ENCODE data around the gene CRIP1. TPM values are rescaled to one million over a fixed set of nuclear protein-coding genes. Genes with fewer than 3 reads are reported as not detected.

The CRIP1 gene
- total and polyA plus RNA-seq, 10 of the 15 experiments (the other 5 are each of a cell fraction or from before 2014, with no cell fraction given): 66.8 to 259 (median 154) TPM

DNA sequence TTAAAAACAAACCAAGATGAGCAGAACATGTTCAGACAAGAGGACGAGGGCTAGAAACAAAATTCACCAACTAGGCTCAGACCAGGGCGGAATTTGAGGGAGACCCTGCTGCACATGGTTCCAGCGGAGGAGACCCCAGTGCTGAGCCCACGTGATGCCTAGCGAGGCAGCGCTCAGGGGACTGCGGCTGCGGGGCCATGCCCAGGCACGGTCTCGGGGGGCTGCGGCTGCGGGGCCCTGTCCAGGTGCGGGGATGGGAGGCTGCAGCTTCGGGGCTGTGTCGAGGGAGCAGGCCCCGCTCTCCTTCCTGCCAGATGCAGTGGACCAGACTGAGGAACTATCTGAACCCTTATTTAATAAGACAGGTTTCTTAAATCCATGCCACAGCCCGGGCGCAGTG, 24.8 kb upstream of the CRIP1 start:
- SMC1A ChIA-PET (ENCODE audit: uncharacterized antibody, unreplicated experiment): no interaction called here

DNA sequence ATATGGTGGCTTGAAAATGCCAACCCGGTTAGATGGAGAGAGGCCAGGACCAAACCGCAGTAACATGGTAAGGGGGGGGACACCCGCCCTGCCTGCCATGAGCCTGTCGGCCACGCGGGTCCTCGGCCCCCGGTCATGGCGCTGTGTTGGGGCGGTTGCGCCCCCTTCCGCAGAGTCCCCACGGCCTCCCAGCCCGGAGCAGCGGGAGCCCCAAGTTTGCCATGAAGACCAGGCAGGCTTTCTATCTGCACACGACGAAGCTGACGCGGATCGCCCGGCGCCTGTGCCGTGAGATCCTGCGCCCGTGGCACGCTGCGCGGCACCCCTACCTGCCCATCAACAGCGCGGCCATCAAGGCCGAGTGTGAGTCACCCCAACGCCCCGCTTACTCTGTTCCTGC, 22.2 kb upstream of the CRIP1 start:
- Histone ChIP-seq H2AFZ (ENCODE audit: control insufficient read depth, low read depth, low read length) (no peak overlapping the region), H3K9ac (ENCODE audit: control insufficient read depth, insufficient read depth, low read length) (no peak overlapping the region), H3K79me2 (ENCODE audit: control insufficient read depth, insufficient read depth, low read length) (no peaks in the 10 kb centered on the region), H3K4me2 (ENCODE audit: control insufficient read depth, insufficient read depth) (no peak overlapping the region), H3K4me1 (ENCODE audit: control insufficient read depth, insufficient read depth, low read length) (no peaks in the 10 kb centered on the region), H3K27me3 (replicated peaks in 1 of 2; ENCODE audit: control insufficient read depth in 2 of 2, insufficient read depth in 2 of 2, low read length in 1 of 2) (no peaks in the 10 kb centered on the region), H3K27ac (ENCODE audit: control insufficient read depth, insufficient read depth) (no peak overlapping the region), H3K9me3 (replicated peaks; ENCODE audit: control insufficient read depth, insufficient read depth, low read length) (no peaks in the 10 kb centered on the region), H4K20me1 (ENCODE audit: control insufficient read depth, insufficient read depth) (no peaks in the 10 kb centered on the region), H3K4me3 (no peak overlapping the region), H3K36me3 (ENCODE audit: control insufficient read depth in 2 of 2, insufficient read depth in 2 of 2, low read length in 1 of 2) (peaks cover 0 to 25% of the 10 kb centered on the region in 2 experiments; a peak in 3 of 4 replicates)
- in situ Hi-C loops (cut with MboI): no loop called here
- intact Hi-C loops (cut with micrococcal nuclease; ENCODE audit: unreplicated experiment): no loop called here
- 95% methylated on average over 33 of the region's 33 CpGs for WGBS (ENCODE audit: insufficient coverage, insufficient replicate concordance, low lambda C conversion rate, missing lambda C conversion rate)
- ChIA-PET SMC1A (ENCODE audit: uncharacterized antibody, unreplicated experiment) (no interaction called here), POLR2A (interaction anchor here (0.6 kb wide), 1 partner anchor 55 kb away, joined by 7 read pairs; no protein-coding TSS in a partner anchor), CTCF (no interaction called here), RAD21 (ENCODE audit: unreplicated experiment) (no interaction called here)
- no TSS peak for BruUV-seq (replicated peaks)
- no peak for FAIRE-seq
- DNase-seq (ENCODE audit: low read depth, low spot score): no peak
- no peak for ATAC-seq
- TF ChIP-seq HCFC1 (IDR thresholded peaks at IDR 0.05; ENCODE audit: low read length): no peak
- TF ChIP-seq HDAC2 (IDR thresholded peaks at IDR 0.05): no peak
- no peak for TF ChIP-seq KDM1A (IDR thresholded peaks at IDR 0.05; ENCODE audit: borderline replicate concordance)
- TF ChIP-seq IKZF1 (conservative IDR thresholded peaks at IDR 0.05): no peak
- no peak for TF ChIP-seq JUND (IDR thresholded peaks at IDR 0.05; ENCODE audit: low read depth, low read length)
- TF ChIP-seq NFXL1 (IDR thresholded peaks at IDR 0.05; ENCODE audit: borderline replicate concordance): no peak
- TF ChIP-seq ZNF207 (IDR thresholded peaks at IDR 0.05; ENCODE audit: borderline replicate concordance): no peak
- TF ChIP-seq, protein P1, sequence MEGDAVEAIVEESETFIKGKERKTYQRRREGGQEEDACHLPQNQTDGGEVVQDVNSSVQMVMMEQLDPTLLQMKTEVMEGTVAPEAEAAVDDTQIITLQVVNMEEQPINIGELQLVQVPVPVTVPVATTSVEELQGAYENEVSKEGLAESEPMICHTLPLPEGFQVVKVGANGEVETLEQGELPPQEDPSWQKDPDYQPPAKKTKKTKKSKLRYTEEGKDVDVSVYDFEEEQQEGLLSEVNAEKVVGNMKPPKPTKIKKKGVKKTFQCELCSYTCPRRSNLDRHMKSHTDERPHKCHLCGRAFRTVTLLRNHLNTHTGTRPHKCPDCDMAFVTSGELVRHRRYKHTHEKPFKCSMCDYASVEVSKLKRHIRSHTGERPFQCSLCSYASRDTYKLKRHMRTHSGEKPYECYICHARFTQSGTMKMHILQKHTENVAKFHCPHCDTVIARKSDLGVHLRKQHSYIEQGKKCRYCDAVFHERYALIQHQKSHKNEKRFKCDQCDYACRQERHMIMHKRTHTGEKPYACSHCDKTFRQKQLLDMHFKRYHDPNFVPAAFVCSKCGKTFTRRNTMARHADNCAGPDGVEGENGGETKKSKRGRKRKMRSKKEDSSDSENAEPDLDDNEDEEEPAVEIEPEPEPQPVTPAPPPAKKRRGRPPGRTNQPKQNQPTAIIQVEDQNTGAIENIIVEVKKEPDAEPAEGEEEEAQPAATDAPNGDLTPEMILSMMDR (IDR thresholded peaks at IDR 0.05 in 2 of 3, conservative IDR thresholded peaks at IDR 0.05 in 1 of 3; ENCODE audit: control insufficient read depth in 2 of 3, extremely low read depth in 1 of 3, insufficient read depth in 1 of 3, low read depth in 3 of 3, low read length in 3 of 3): no peak
- TF ChIP-seq, protein P2, sequence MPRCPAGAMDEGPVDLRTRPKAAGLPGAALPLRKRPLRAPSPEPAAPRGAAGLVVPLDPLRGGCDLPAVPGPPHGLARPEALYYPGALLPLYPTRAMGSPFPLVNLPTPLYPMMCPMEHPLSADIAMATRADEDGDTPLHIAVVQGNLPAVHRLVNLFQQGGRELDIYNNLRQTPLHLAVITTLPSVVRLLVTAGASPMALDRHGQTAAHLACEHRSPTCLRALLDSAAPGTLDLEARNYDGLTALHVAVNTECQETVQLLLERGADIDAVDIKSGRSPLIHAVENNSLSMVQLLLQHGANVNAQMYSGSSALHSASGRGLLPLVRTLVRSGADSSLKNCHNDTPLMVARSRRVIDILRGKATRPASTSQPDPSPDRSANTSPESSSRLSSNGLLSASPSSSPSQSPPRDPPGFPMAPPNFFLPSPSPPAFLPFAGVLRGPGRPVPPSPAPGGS (IDR thresholded peaks at IDR 0.05; ENCODE audit: borderline replicate concordance, insufficient read depth, low read depth, low read length, poor library complexity, severe bottlenecking): no peak
- TF ChIP-seq SMAD1 (IDR thresholded peaks at IDR 0.05; ENCODE audit: low read depth, partially characterized antibody): no peak
- TF ChIP-seq SMC3 (IDR thresholded peaks at IDR 0.05; ENCODE audit: borderline replicate concordance, low read length): no peak
- no peak for TF ChIP-seq ZNF384 (IDR thresholded peaks at IDR 0.05; ENCODE audit: borderline replicate concordance, low read depth, low read length)

More for the DNA sequence above, 24.8 kb upstream of the CRIP1 start:
- no peak overlapping the region for H3K9ac ChIP-seq (ENCODE audit: control insufficient read depth, insufficient read depth, low read length)
- H3K4me1 ChIP-seq (ENCODE audit: control insufficient read depth, insufficient read depth, low read length): no peaks in the 10 kb centered on the region
- TF ChIP-seq SUZ12 (IDR thresholded peaks at IDR 0.05; ENCODE audit: unreplicated experiment) (no peak), MEF2B (IDR thresholded peaks at IDR 0.05; ENCODE audit: partially characterized antibody, poor library complexity, severe bottlenecking) (no peak), POLR2A (IDR thresholded peaks at IDR 0.05; ENCODE audit: low read depth, low read length) (peak; percentile 28; the same call in 1 of the 2 replicates), SIN3A (IDR thresholded peaks at IDR 0.05; ENCODE audit: low read depth, low read length) (no peak), RELA (IDR thresholded peaks at IDR 0.05; ENCODE audit: borderline replicate concordance, partially characterized antibody) (no peak), IKZF1 (conservative IDR thresholded peaks at IDR 0.05) (no peak)
- H3K79me2 ChIP-seq (ENCODE audit: control insufficient read depth, insufficient read depth, low read length): no peaks in the 10 kb centered on the region
- ATAC-seq (no peak), FAIRE-seq (no peak), DNase-seq (ENCODE audit: low read depth, low spot score) (no peak)
- RAD21 ChIA-PET (ENCODE audit: unreplicated experiment): no interaction called here
- no peak overlapping the region for H3K27ac ChIP-seq (ENCODE audit: control insufficient read depth, insufficient read depth)
- H3K4me2 ChIP-seq (ENCODE audit: control insufficient read depth, insufficient read depth): no peak overlapping the region
- no peak overlapping the region for H2AFZ ChIP-seq (ENCODE audit: control insufficient read depth, low read depth, low read length)
- CTCF ChIA-PET: no interaction called here
- POLR2A ChIA-PET: no interaction called here
- intact Hi-C loops (cut with micrococcal nuclease; ENCODE audit: unreplicated experiment) (no loop called here), in situ Hi-C loops (cut with MboI) (no loop called here)
- no peak overlapping the region for H3K4me3 ChIP-seq
- no TSS peak for BruUV-seq (replicated peaks)
- no peaks in the 10 kb centered on the region for H3K9me3 ChIP-seq (replicated peaks; ENCODE audit: control insufficient read depth, insufficient read depth, low read length)
- 93% methylated on average over 17 of the region's 18 CpGs for WGBS (ENCODE audit: insufficient coverage, insufficient replicate concordance, low lambda C conversion rate, missing lambda C conversion rate)
- no peaks in the 10 kb centered on the region for H4K20me1 ChIP-seq (ENCODE audit: control insufficient read depth, insufficient read depth)
- H3K27me3 ChIP-seq (replicated peaks in 1 of 2; ENCODE audit: control insufficient read depth in 2 of 2, insufficient read depth in 2 of 2, low read length in 1 of 2): no peaks in the 10 kb centered on the region
- peaks cover 0 to 21% of the 10 kb centered on the region in 2 experiments; a peak in 3 of 4 replicates for H3K36me3 ChIP-seq (ENCODE audit: control insufficient read depth in 2 of 2, insufficient read depth in 2 of 2, low read length in 1 of 2)

Data from GM12878 (cell line).